Gastrocnemius medialis (tissue), 4 donors: Measurements from ENCODE around the gene ZNF850. TPM values are rescaled to one million over a fixed set of nuclear protein-coding genes. Genes with fewer than 3 reads are reported as not detected.

Experiments
- ATAC-seq, 2 donors: fragments of 150-250 bp; one replicate each; pipeline ENCODE4 v1.9.1; 2016
- DNase-seq, 2 donors: peaks; one replicate each; pipeline ENCODE4 v3.0.0-alpha.2; 2019
- H3K27ac ChIP-seq, 4 donors: fragments of 200-600 bp; sonication (generic); 1 replicate in 1 of 4; 2 replicates in 3 of 4; pipeline ENCODE4 v1.5.1; 2016 to 2018; ENCODE audit warnings: mild to moderate bottlenecking in 2 of 4, moderate library complexity in 1 of 4
- H3K27me3 ChIP-seq, 3 donors: fragments of 200-600 bp; sonication (generic) in 2 of 3; 1 replicate in 1 of 3; 2 replicates in 2 of 3; pipeline versions ENCODE4 v1.5.1 to v1.6.0; 2016 to 2019; ENCODE audit warnings: mild to moderate bottlenecking in 1 of 3, moderate library complexity in 1 of 3
- H3K36me3 ChIP-seq, 2 donors: fragments of 200-600 bp; sonication (generic) in 1 of 2; one replicate each; pipeline ENCODE4 v1.5.1; 2017 to 2018
- H3K4me1 ChIP-seq, 2 donors: fragments of 200-600 bp; sonication (generic) in 1 of 2; one replicate each; pipeline ENCODE4 v1.5.1; 2016 to 2017; ENCODE audit warnings: mild to moderate bottlenecking in 2 of 2
- H3K4me3 ChIP-seq, 4 donors: fragments of 200-600 bp; sonication (generic) in 3 of 4; 1 replicate in 1 of 4; 2 replicates in 3 of 4; pipeline ENCODE4 v1.5.1; 2016 to 2019; ENCODE audit warnings: mild to moderate bottlenecking in 2 of 4
- H3K9me3 ChIP-seq, 3 donors: fragments of 200-600 bp; sonication (generic) in 2 of 3; 1 replicate in 1 of 3; 2 replicates in 2 of 3; pipeline ENCODE4 v1.5.1; 2016 to 2019
- CTCF ChIP-seq, 5 experiments: fragments of 450-650 bp in 3 of 5; fragments of 200-600 bp in 2 of 5; sonication (generic) in 2 of 5; IDR thresholded peaks in 4 of 5; conservative IDR thresholded peaks in 1 of 5; 1 replicate in 4 of 5; 2 replicates in 1 of 5; pipeline ENCODE4 v1.5.1; 2016 to 2019; ENCODE audit warnings: antibody characterized with exemption in 5 of 5, mild to moderate bottlenecking in 3 of 5, moderate library complexity in 3 of 5
- POLR2A ChIP-seq, 2 donors: fragments of 450-650 bp; IDR thresholded peaks; one replicate each; pipeline ENCODE4 v1.6.1; 2017; ENCODE audit warnings: antibody characterized with exemption in 2 of 2, mild to moderate bottlenecking in 2 of 2, moderate library complexity in 2 of 2
- in situ Hi-C, 4 donors: fragments of 200-750 bp; cut with MboI; loops; one replicate each; pipeline versions ENCODE4 v1.15.0 to v1.8.0; 2017; ENCODE audit warnings: low sequenced_read_pairs in 4 of 4
- intact Hi-C: fragments of 100-400 bp; cut with DNase I; formaldehyde crosslinking; loops from one replicate; pipeline ENCODE4 v1.15.1; 2023; ENCODE audit warnings: low total_unique reads
- total RNA-seq, 4 donors: library from RNA; depleted of rRNA; stranded (reverse); fragments of >200 nt; gene quantifications; one replicate each; pipeline versions ENCODE4 v1.1.0 to v1.2.3, GENCODE V29; 2016

Gene ZNF850
- total RNA-seq, 4 donors from 2014 or later, result 0.24 to 0.55 (median 0.42) TPM

GRCh38 chr19:36707134-36707533 is 65.5 kb downstream of the ZNF850 start:
- Histone ChIP-seq H3K27ac (no peak overlapping the region), H3K36me3 (peaks cover under 1 to 47% of the 10 kb centered on the region in 2 donors), H3K27me3 (no peaks in the 10 kb centered on the region), H3K4me1 (no peaks in the 10 kb centered on the region), H3K9me3 (peaks cover 12 to 62% (median 38%) of the 10 kb centered on the region in 3 donors), H3K4me3 (no peak overlapping the region)
- ATAC-seq, result no peak
- in situ Hi-C loops, result no loop called here
- no peak for TF ChIP-seq POLR2A (IDR thresholded peaks at IDR 0.05)
- TF ChIP-seq CTCF (IDR thresholded peaks at IDR 0.05 in 4 of 5, conservative IDR thresholded peaks at IDR 0.05 in 1 of 5), result no peak
- DNase-seq, result no peak
- intact Hi-C loops, result no loop called here

- Histone ChIP-seq H3K36me3 (peaks cover 18 to 54% of the 10 kb centered on the region in 2 donors), H3K4me3 (peak overlapping the region; percentile 76 to 96 (median 90)), H3K27me3 (no peaks in the 10 kb centered on the region), H3K27ac (peak overlapping the region; percentile 77 to 87 (median 81)), H3K4me1 (peaks cover 13 to 16% of the 10 kb centered on the region in 2 donors), H3K9me3 (peaks cover 0 to 10% (median 2%) of the 10 kb centered on the region in 3 donors)
- in situ Hi-C loops (no loop called here), intact Hi-C loops (loop anchor here (5.0 to 10.0 kb wide), 5 partner anchors 113 to 779 kb away; partner anchors contain the start of genes ZNF383, ZNF420, ZNF529 and ZNF568)
- TF ChIP-seq CTCF (IDR thresholded peaks at IDR 0.05 in 4 of 5, conservative IDR thresholded peaks at IDR 0.05 in 1 of 5) (no peak), POLR2A (IDR thresholded peaks at IDR 0.05) (no peak)
- no peak for ATAC-seq
- no peak for DNase-seq
Observed at GRCh38 chr19:36688058-36688457, 84.5 kb downstream of the ZNF850 start.

GRCh38 chr19:36687214-36688056 is 85.2 kb downstream of the ZNF850 start, which contains the start of gene ZNF567:
TSS of gene ZNF567 (plus strand) at chr19:36687612. CDS start at chr19:36694868, 7,256 bp downstream.
- ATAC-seq (peak; percentile 99), DNase-seq (peak; percentile 93 to 96)
- Histone ChIP-seq H3K36me3 (peaks cover 14 to 48% of the 10 kb centered on the region in 2 donors), H3K9me3 (peaks cover 0 to 10% (median 2%) of the 10 kb centered on the region in 3 donors), H3K27ac (peak within 1 kb of the TSS; percentile 77 to 87 (median 81)), H3K27me3 (no peaks in the 10 kb centered on the region), H3K4me3 (peak within 1 kb of the TSS; percentile 76 to 96 (median 90)), H3K4me1 (peaks cover 13 to 16% of the 10 kb centered on the region in 2 donors)
- intact Hi-C loops (loop anchor here (1.0 to 10.0 kb wide), 11 partner anchors 21 to 780 kb away; partner anchors contain the start of genes ZNF260, ZNF345, ZNF383 and ZNF420), in situ Hi-C loops (no loop called here)
- TF ChIP-seq CTCF (IDR thresholded peaks at IDR 0.05 in 4 of 5, conservative IDR thresholded peaks at IDR 0.05 in 1 of 5) (no peak), POLR2A (IDR thresholded peaks at IDR 0.05) (peak; percentile 68 to 74)

GRCh38 chr19:36686365-36687213 is 86.0 kb downstream of the ZNF850 start:
- Histone ChIP-seq H3K9me3 (peaks cover 0 to 10% (median 2%) of the 10 kb centered on the region in 3 donors), H3K27me3 (no peaks in the 10 kb centered on the region), H3K27ac (peak overlapping the region; percentile 77 to 87 (median 81)), H3K36me3 (peaks cover 9 to 46% of the 10 kb centered on the region in 2 donors), H3K4me1 (peaks cover 13 to 16% of the 10 kb centered on the region in 2 donors), H3K4me3 (peak overlapping the region; percentile 76 to 96 (median 90))
- in situ Hi-C loops (no loop called here), intact Hi-C loops (loop anchor here (1.0 to 10.0 kb wide), 11 partner anchors 20 to 781 kb away; partner anchors contain the start of genes ZNF260, ZNF345, ZNF383 and ZNF420)
- TF ChIP-seq POLR2A (IDR thresholded peaks at IDR 0.05) (no peak), CTCF (IDR thresholded peaks at IDR 0.05 in 4 of 5, conservative IDR thresholded peaks at IDR 0.05 in 1 of 5) (no peak)
- ATAC-seq (peak; percentile 22 to 37), DNase-seq (peak in 1 of 2 donors; percentile 32)
